GM21447 (cell line): ENCODE results near the gene TSC22D1.
"Not testable (repeated sequence)": the region's sequence is repeated elsewhere in the genome, so short reads cannot be mapped to it uniquely, and the experiment has no call there.

Experiments used
- ATAC-seq: cut with Tn5 transposase; IDR thresholded peaks from one replicate; pipeline ENCODE4 v1.9.1; 2021; ENCODE audit not compliant: unreplicated experiment

TSC22D1 gene

DNA sequence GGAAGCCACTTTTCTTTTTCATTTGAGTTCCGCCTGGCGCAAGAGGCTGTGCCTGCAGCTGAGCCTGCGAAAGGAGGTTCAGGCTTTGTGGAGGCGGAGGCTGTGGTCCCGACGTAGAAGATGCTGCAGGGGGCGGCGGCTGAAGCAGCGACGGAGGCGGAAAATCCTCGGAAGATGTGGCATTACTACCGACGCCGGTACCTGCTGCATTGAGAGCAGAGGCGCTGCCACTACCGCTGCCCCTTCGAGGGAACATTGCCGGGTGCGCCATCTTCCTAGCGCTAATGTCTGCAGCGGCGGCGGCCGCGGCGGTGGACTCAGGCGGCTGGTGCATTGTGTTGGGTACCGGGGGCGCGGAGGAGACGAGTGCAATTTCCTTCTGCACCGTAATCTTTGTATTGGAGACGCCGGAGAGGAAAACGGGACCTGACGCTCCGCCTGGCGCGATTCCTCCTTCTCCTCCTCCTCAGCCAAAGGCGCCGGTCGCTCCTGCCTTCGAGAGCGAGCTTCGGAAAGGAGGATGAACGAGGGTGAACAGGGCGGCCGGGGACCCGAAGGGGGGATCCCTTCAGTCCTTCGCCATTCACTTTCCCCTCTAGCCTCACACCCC, at the start of gene TSC22D1:
TSS of gene TSC22D1 (minus strand) at position 590 of the 610 bp plus-strand sequence. CDS start at position 334, 256 bp downstream.
- ATAC-seq = peak; percentile 22

- ATAC-seq = no peak
Measured at GRCh38 chr13:44622708-44623107, 46.6 kb upstream of the TSC22D1 start.

DNA sequence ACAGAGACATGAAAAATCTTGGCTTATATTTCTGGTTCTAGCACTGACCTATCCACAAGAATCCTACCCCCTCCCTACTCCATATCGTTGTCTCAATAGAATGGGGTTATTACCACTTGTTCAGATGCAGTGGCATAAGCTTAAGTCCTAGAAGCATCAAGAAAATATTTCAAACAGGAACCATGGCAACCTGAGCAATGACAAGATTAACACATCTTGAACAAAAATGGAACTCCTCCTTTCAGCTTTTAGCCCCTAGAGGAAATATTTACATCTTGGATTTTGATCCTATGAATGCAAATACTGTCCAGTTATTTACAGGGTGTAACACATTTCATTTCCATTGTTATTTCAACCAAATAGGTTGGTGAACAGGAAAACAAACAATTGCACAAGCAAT, 46.1 kb upstream of the TSC22D1 start:
- no peak for ATAC-seq

GRCh38 chr13:44620057-44620456, 43.9 kb upstream of the TSC22D1 start:
- no peak for ATAC-seq

DNA sequence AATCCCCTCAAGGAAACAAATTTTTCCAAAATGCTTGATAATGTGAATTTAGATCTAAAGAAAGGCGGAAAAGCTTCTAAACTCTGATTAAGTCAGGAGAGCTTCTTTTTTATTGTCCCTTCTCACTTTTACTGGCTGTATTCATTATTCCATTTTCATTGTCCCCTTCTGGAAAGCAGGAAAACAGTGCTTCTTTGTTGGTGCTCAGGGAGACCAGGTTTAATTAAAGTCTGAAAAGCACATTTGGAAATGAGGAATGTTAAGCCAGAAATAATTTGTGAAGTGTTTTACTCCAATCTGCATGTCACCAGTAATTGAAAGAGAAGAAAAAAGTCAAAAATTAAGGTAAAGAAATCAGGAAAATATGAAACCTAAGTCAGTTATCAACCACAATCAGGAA, 43.5 kb upstream of the TSC22D1 start:
- no peak for ATAC-seq

- ATAC-seq = no peak
Measured at GRCh38 chr13:44618326-44618725, 42.2 kb upstream of the TSC22D1 start.

DNA sequence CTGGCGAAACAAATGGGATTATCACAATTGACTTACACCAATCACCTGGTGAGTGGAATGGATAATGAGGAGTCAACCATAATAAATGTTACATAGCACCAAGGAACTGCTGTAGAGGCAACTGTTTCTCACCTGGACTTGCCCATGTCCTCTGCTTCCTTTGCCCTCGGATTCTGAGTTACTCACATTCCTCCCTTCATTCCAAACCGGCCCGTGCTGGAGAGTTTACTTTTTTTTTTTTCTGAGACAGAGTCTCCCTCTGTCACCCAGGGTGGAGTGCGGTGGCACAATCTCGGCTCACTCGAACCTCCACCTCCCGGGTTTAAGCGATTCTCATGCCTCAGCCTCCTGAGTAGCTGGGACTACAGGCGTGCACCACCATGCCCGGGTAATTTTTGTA, 41.5 kb upstream of the TSC22D1 start:
- ATAC-seq = no peak

DNA sequence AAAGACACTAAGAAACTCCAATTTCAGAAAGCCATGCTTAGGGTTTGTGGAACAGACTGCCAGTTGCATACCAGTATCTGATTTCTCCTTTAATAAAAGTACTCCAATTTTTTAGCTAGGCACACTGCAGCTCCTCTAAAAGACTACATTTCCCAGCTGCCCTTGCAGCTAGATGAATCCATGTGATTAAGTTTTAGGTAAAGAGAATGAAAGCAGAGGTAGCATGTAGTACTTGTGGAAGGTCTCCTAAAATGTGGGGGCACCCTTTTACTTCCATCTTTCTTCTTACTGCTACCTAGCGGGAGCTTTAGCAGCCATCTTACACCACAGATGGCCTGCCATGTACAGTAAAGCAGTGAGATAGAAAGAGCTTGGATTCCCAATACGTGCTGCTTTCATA, 33.0 kb upstream of the TSC22D1 start:
- no peak for ATAC-seq

GRCh38 chr13:44605721-44606120, 29.6 kb upstream of the TSC22D1 start:
- no peak for ATAC-seq

GRCh38 chr13:44605275-44605674, 29.1 kb upstream of the TSC22D1 start:
- ATAC-seq = no peak

- no peak for ATAC-seq
Measured at GRCh38 chr13:44601586-44601985, 25.5 kb upstream of the TSC22D1 start.

- ATAC-seq = not testable (repeated sequence)
Measured at GRCh38 chr13:44593861-44594592, 17.9 kb upstream of the TSC22D1 start.

DNA sequence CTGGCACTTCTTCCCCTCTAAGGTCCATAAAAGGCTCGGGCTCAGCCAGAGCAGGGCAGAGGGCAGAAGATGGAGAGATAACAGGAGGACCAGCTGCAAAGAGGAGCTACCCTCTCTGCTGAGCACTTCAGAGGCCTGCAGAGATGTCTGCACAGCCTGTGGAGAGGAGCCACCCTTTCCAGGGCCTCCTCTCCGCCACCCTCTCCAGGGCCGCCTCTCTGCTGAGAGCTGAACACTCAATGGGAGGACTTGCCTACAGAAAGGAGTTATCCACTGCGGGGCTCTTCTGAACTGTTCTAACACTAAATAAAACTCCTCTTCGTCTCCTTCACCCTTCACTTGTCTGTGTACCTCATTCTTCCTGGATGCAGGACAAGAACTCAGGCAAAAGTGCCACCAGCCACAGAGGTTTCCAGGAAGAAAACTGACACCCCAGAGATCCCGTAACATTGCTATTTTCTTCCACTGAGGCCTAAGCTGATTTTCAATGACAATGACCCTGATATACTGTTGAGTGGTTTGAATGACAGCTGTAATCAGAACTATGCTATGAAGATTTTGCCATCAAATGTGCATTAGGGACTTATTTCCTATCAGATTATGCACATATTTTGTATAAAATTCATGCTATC, 16.2 kb upstream of the TSC22D1 start:
- no peak for ATAC-seq

GRCh38 chr13:44591316-44591715, 15.2 kb upstream of the TSC22D1 start:
- ATAC-seq = no peak

- no peak for ATAC-seq
Measured at GRCh38 chr13:44583137-44583536, 7.0 kb upstream of the TSC22D1 start.

DNA sequence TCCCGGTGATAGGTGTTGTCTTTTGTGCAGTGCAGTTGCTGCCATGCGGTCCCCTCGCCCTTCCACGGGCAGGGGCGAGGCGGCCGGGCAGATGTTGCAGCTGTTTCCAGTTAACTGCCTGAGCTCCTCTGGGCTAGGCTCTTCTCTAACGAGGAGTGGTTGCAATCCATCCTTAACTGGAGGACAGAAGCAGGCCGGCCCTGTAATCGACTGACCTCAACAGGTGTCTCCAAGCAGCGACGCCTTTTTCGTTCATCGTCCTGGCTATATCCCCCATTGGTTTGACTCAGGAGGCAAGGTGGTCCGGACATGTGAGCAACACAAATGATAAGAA, 1.9 kb upstream of the TSC22D1 start:
- ATAC-seq = no peak

DNA sequence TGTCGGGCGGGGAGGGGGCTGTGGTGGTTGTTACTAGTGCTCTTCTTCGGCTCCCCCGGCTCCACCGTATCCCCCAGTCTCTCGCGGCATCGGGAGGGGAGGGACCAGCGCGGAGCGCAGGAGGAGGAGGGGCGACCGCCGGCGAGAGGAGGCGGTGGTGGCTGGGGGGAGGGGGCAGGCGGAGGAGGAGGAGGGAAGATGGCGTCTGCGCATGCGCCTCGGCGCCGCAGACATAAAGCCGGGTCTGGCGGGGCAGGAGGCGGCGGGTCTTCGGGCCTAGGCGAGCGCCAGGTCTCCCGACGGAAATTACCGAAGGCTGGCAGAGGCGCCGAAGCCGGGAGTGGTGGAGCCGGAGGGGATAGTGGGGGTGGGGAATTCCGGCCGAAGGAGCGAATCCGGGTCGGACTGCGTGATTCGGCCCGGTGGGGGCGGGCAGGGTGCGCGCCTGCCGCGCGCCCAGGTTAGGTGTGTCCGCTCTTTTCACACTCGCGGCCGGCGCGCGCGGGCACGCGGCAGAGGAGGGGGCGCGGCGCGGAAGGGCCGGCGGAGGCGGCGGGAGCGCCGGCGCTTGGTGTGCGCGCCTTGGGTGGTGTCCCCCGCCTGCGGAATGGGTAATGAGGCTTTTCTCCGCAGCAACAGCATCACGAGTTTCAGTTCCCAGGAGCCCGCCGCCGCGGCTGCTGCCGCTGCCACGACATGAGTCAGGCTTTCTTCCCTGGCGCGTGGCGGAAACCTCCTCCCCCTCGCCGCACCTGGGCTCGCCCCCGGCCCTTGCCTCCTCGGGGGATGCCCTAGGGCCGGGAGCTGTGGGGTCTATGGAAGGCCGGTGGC, 1.3 kb upstream of the TSC22D1 start:
- ATAC-seq = peak; percentile 60

DNA sequence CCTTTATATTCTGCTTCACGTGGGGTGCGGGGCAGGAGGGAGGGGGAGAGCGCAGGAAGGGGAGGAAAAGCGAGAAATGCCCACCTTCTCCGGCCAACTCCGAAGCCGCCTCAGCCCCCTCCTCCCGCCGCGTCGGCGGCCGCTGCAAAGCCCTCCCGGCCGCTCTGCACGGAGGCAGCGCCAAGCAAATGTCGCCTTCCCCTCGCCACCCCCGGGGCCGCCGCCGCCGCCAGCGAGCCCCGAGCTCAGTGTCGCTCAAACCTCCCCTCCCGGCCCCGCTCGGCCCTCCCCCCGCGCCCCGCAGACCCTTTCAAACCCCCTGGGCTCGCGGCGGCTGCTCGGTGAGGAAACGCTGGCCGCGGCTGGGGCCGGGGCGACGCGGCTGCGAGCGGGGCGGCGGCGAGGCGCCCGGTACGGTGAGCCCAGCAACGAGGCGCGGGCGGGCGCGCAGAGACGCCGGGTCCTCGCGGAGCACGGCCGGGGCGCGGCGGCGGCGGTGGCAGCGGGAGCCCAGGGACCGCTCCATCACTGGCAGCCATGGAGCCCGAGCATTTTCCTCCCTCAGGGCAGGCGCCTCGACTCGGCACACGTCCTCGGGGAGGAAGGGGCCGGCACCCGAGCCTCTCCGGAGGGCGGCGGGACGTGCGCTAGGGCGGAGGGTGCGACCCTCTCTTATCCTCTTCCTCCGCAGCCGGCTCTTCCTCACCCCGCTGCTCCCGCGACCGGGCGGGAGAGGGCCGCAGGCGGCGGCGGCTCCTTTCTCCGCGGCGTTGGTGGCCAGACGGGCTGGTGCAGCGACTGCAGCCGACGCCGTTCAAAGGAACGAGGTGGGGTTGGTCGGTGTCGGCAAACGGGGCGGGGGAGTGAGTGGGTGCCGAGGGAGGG, 463 bp upstream of the TSC22D1 start:
- ATAC-seq = peak; percentile 16

GRCh38 chr13:44575035-44575434, 1.1 kb downstream of the TSC22D1 start:
- ATAC-seq = no peak

- no peak for ATAC-seq
Measured at GRCh38 chr13:44574466-44574855, 1.7 kb downstream of the TSC22D1 start.
